ENCODE measurements around the gene DCTN3. TPM values are rescaled to one million over a fixed set of nuclear protein-coding genes. Genes with fewer than 3 reads are reported as not detected.

The DCTN3 gene
- total and polyA plus RNA-seq, 10 of the 15 experiments (the other 5 are each of a cell fraction or from before 2014, with no cell fraction given): 19.0 to 120 (median 71.8) TPM

DNA sequence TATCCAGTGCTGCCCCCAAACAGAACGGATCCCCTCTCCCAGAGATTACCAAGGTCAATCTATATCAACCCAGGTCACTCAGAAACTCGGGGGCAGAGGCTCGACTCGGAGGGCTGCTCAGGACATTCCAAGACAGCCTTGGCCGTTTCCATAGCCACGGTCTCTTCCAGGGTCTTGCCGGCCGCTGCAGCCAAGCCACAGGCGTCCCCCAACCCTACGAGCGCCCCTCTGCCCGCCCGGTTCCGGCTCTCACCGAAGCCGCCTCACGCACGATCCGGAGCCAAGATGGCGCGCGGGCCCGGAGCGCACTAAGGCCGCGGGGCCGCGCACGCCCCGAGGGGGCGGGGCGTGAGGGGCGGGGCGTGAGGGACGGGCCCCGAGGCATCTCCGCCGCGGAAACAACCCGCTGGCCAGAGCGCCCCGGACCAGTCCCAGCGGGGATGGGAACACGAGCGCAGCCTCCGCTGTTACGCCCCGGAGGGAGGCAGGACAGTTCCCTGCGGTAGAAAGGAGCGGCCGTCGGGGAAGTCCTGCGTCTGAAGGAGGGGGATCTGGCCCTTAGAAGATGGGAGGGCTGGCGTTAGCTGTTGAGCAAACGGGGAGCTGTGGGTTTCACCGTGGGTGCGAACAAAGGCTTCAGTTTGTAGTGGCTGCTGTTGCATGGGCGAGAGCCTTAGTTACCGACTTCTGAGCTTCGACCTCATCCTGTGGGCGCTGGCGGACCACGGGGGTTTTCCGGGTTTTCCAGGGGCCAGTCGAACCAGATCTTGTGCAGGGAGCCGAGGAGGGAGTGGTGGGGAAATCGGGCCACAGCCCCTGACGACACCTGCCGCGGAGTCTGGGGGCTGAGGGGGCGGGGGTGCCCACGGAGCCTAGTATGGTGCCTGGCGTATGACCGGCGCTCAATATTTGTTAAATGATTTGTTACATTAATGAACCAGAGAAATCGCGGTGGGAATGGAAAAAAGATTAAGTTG, 8.2 kb downstream of the DCTN3 start, which contains the start of gene RPP25L (continued):
- TF ChIP-seq, protein P1, sequence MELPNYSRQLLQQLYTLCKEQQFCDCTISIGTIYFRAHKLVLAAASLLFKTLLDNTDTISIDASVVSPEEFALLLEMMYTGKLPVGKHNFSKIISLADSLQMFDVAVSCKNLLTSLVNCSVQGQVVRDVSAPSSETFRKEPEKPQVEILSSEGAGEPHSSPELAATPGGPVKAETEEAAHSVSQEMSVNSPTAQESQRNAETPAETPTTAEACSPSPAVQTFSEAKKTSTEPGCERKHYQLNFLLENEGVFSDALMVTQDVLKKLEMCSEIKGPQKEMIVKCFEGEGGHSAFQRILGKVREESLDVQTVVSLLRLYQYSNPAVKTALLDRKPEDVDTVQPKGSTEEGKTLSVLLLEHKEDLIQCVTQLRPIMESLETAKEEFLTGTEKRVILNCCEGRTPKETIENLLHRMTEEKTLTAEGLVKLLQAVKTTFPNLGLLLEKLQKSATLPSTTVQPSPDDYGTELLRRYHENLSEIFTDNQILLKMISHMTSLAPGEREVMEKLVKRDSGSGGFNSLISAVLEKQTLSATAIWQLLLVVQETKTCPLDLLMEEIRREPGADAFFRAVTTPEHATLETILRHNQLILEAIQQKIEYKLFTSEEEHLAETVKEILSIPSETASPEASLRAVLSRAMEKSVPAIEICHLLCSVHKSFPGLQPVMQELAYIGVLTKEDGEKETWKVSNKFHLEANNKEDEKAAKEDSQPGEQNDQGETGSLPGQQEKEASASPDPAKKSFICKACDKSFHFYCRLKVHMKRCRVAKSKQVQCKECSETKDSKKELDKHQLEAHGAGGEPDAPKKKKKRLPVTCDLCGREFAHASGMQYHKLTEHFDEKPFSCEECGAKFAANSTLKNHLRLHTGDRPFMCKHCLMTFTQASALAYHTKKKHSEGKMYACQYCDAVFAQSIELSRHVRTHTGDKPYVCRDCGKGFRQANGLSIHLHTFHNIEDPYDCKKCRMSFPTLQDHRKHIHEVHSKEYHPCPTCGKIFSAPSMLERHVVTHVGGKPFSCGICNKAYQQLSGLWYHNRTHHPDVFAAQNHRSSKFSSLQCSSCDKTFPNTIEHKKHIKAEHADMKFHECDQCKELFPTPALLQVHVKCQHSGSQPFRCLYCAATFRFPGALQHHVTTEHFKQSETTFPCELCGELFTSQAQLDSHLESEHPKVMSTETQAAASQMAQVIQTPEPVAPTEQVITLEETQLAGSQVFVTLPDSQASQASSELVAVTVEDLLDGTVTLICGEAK (IDR thresholded peaks at IDR 0.05; ENCODE audit: borderline replicate concordance): no peak
- TF ChIP-seq SREBF1 (IDR thresholded peaks at IDR 0.05; ENCODE audit: low read length) (no peak), CREB1 (IDR thresholded peaks at IDR 0.05; ENCODE audit: low read depth) (no peak), TCF7 (IDR thresholded peaks at IDR 0.05; ENCODE audit: borderline replicate concordance) (no peak), EED (IDR thresholded peaks at IDR 0.05; ENCODE audit: low read depth) (no peak), TCF3 (IDR thresholded peaks at IDR 0.05; ENCODE audit: borderline replicate concordance, insufficient read depth, low read depth, low read length) (no peak), TARDBP (IDR thresholded peaks at IDR 0.05; ENCODE audit: borderline replicate concordance) (no peak), EGR1 (IDR thresholded peaks at IDR 0.05; ENCODE audit: borderline replicate concordance in 1 of 2, low read depth in 2 of 2, low read length in 2 of 2) (peak in 1 of 2 experiments; percentile 68; a peak in 1 of 3 replicates), RUNX3 (IDR thresholded peaks at IDR 0.05; ENCODE audit: low read length) (no peak; the same call in 1 of the 2 replicates), SUPT20H (IDR thresholded peaks at IDR 0.05; ENCODE audit: borderline replicate concordance, control insufficient read depth, low read depth, low read length) (no peak), YY1 (IDR thresholded peaks at IDR 0.05; ENCODE audit: low read depth, low read length) (peak; percentile 94), CEBPB (IDR thresholded peaks at IDR 0.05; ENCODE audit: borderline replicate concordance in 1 of 2, low read depth in 2 of 2, low read length in 2 of 2) (no peak), MTA2 (IDR thresholded peaks at IDR 0.05; ENCODE audit: low read depth) (no peak), POU2F2 (IDR thresholded peaks at IDR 0.05; ENCODE audit: borderline replicate concordance, low read depth, low read length) (no peak), SREBF2 (IDR thresholded peaks at IDR 0.05; ENCODE audit: low read length) (no peak), RFX5 (IDR thresholded peaks at IDR 0.05; ENCODE audit: low read depth, low read length) (no peak), NR2C1 (IDR thresholded peaks at IDR 0.05) (no peak), SPI1 (IDR thresholded peaks at IDR 0.05; ENCODE audit: borderline replicate concordance, insufficient read depth, low read depth, low read length) (no peak), ZNF274 (IDR thresholded peaks at IDR 0.05; ENCODE audit: insufficient read depth, insufficient read length) (no peak), PAX8 (IDR thresholded peaks at IDR 0.05) (no peak)
- TF ChIP-seq, protein P2, sequence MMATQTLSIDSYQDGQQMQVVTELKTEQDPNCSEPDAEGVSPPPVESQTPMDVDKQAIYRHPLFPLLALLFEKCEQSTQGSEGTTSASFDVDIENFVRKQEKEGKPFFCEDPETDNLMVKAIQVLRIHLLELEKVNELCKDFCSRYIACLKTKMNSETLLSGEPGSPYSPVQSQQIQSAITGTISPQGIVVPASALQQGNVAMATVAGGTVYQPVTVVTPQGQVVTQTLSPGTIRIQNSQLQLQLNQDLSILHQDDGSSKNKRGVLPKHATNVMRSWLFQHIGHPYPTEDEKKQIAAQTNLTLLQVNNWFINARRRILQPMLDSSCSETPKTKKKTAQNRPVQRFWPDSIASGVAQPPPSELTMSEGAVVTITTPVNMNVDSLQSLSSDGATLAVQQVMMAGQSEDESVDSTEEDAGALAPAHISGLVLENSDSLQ (IDR thresholded peaks at IDR 0.05): peak; percentile 71
- TF ChIP-seq, protein P3, sequence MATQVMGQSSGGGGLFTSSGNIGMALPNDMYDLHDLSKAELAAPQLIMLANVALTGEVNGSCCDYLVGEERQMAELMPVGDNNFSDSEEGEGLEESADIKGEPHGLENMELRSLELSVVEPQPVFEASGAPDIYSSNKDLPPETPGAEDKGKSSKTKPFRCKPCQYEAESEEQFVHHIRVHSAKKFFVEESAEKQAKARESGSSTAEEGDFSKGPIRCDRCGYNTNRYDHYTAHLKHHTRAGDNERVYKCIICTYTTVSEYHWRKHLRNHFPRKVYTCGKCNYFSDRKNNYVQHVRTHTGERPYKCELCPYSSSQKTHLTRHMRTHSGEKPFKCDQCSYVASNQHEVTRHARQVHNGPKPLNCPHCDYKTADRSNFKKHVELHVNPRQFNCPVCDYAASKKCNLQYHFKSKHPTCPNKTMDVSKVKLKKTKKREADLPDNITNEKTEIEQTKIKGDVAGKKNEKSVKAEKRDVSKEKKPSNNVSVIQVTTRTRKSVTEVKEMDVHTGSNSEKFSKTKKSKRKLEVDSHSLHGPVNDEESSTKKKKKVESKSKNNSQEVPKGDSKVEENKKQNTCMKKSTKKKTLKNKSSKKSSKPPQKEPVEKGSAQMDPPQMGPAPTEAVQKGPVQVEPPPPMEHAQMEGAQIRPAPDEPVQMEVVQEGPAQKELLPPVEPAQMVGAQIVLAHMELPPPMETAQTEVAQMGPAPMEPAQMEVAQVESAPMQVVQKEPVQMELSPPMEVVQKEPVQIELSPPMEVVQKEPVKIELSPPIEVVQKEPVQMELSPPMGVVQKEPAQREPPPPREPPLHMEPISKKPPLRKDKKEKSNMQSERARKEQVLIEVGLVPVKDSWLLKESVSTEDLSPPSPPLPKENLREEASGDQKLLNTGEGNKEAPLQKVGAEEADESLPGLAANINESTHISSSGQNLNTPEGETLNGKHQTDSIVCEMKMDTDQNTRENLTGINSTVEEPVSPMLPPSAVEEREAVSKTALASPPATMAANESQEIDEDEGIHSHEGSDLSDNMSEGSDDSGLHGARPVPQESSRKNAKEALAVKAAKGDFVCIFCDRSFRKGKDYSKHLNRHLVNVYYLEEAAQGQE (IDR thresholded peaks at IDR 0.05; ENCODE audit: low read depth, low read length): no peak

All from GM12878 (cell line).